Measurements from ENCODE around the gene SCYGR4. TPM values are rescaled to one million over a fixed set of nuclear protein-coding genes. Genes with fewer than 3 reads are reported as not detected.
"Not testable (repeated sequence)": the region's sequence is repeated elsewhere in the genome, so short reads cannot be mapped to it uniquely, and the experiment has no call there.

The SCYGR4 gene
- total and polyA plus RNA-seq, 9 donors, result not detected

- H3K4me1 ChIP-seq (ENCODE audit: control insufficient read depth, insufficient read depth, low read length), result no peaks in the 10 kb centered on the region
- no peak overlapping the region for H3K27ac ChIP-seq (ENCODE audit: low read length)
- no peaks in the 10 kb centered on the region for H3K9me3 ChIP-seq (replicated peaks; ENCODE audit: control insufficient read depth, low read depth, low read length)
- no peaks in the 10 kb centered on the region for H3K36me3 ChIP-seq (ENCODE audit: control insufficient read depth, insufficient read depth, low read length)
- no peak for DNase-seq
- no peak overlapping the region for H3K4me3 ChIP-seq (ENCODE audit: low read length)
- H3K27me3 ChIP-seq (ENCODE audit: control insufficient read depth, insufficient read depth, low read length), result no peaks in the 10 kb centered on the region
- WGBS (ENCODE audit: insufficient coverage), result 100% methylated on average over 1 of the region's 4 CpGs
Measured at GRCh38 chr2:227595797-227596196, 21.5 kb upstream of the SCYGR4 start.

GRCh38 chr2:227597036-227597435 is 20.3 kb upstream of the SCYGR4 start:
- no peaks in the 10 kb centered on the region for H3K9me3 ChIP-seq (replicated peaks; ENCODE audit: control insufficient read depth, low read depth, low read length)
- peak; percentile 81 for DNase-seq
- no peak overlapping the region for H3K4me3 ChIP-seq (ENCODE audit: low read length)
- no peaks in the 10 kb centered on the region for H3K27me3 ChIP-seq (ENCODE audit: control insufficient read depth, insufficient read depth, low read length)
- H3K36me3 ChIP-seq (ENCODE audit: control insufficient read depth, insufficient read depth, low read length), result no peaks in the 10 kb centered on the region
- no peak overlapping the region for H3K27ac ChIP-seq (ENCODE audit: low read length)
- no peaks in the 10 kb centered on the region for H3K4me1 ChIP-seq (ENCODE audit: control insufficient read depth, insufficient read depth, low read length)

- Histone ChIP-seq H3K4me3 (ENCODE audit: low read length) (no peak overlapping the region), H3K4me1 (ENCODE audit: control insufficient read depth, insufficient read depth, low read length) (no peaks in the 10 kb centered on the region), H3K36me3 (ENCODE audit: control insufficient read depth, insufficient read depth, low read length) (no peaks in the 10 kb centered on the region), H3K27ac (ENCODE audit: low read length) (no peak overlapping the region), H3K9me3 (replicated peaks; ENCODE audit: control insufficient read depth, low read depth, low read length) (no peaks in the 10 kb centered on the region), H3K27me3 (ENCODE audit: control insufficient read depth, insufficient read depth, low read length) (no peaks in the 10 kb centered on the region)
- no peak for DNase-seq
- WGBS (ENCODE audit: insufficient coverage), result 66% methylated on average over 4 of the region's 4 CpGs
Measured at GRCh38 chr2:227597998-227598397, 19.3 kb upstream of the SCYGR4 start.

DNA sequence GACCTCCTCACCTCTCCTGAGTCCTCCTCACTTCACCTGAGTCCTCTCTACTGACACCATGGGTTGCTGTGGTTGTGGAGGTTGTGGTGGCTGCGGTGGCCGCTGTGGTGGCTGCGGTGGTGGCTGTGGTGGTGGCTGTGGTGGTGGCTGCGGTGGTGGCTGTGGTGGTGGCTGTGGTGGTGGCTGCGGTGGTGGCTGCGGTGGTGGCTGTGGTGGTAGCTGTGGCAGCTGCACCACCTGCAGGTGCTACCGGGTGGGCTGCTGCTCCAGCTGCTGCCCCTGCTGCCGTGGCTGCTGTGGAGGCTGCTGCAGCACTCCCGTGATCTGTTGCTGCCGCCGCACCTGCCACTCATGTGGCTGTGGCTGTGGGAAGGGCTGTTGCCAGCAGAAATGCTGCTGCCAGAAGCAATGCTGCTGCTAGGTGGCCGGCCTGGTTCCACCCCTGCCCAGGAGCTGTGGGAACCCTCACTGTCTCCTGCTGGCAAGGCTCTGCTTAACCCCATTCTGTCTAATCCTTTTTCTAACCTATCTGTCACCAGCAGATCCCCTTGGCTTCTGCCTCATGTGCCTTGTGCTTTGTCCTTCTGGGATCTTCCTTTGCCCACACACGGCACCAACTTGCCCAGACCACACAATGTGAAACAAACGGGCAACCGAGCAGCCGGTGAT is 18.3 kb upstream of the SCYGR4 start, which contains the start of gene SCYGR2:
Gene SCYGR2 (plus strand): TSS at position 59 of the 669 bp plus-strand sequence. CDS start 0 bp downstream, at position 59.
- H3K27ac ChIP-seq (ENCODE audit: low read length); DNase-seq; H3K27me3 ChIP-seq (ENCODE audit: control insufficient read depth, insufficient read depth, low read length); H3K4me3 ChIP-seq (ENCODE audit: low read length); H3K4me1 ChIP-seq (ENCODE audit: control insufficient read depth, insufficient read depth, low read length); H3K9me3 ChIP-seq (replicated peaks; ENCODE audit: control insufficient read depth, low read depth, low read length); H3K36me3 ChIP-seq (ENCODE audit: control insufficient read depth, insufficient read depth, low read length): not testable (repeated sequence)
- WGBS (ENCODE audit: insufficient coverage), result 75% methylated on average over 6 of the region's 16 CpGs

- Histone ChIP-seq H3K4me3 (ENCODE audit: low read length) (no peak overlapping the region), H3K27me3 (ENCODE audit: control insufficient read depth, insufficient read depth, low read length) (no peaks in the 10 kb centered on the region), H3K36me3 (ENCODE audit: control insufficient read depth, insufficient read depth, low read length) (no peaks in the 10 kb centered on the region), H3K27ac (ENCODE audit: low read length) (no peak overlapping the region), H3K4me1 (ENCODE audit: control insufficient read depth, insufficient read depth, low read length) (no peaks in the 10 kb centered on the region), H3K9me3 (replicated peaks; ENCODE audit: control insufficient read depth, low read depth, low read length) (no peaks in the 10 kb centered on the region)
- no CpG with 5 or more reads among the region's 3 CpGs for WGBS (ENCODE audit: insufficient coverage)
- no peak for DNase-seq
Measured at GRCh38 chr2:227602358-227602757, 14.9 kb upstream of the SCYGR4 start.

DNA sequence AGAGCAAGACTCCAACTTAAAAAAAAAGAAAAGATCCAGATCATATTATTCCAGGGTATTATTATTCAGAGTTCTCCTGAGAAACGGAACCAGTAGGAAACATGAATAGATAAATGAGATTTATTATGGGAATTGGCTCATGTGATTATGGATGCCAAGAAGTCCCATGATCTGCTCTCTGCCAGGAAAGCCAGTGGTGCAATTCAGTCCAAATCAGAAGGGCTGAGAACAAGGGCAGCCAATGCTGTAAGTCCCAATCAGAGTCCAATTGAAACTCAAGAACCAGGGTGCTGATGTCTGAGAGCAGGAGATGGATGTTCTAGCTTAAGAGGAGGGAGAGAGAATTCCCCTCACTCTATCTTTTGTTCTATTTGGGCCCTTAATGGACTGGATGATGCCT is 10.8 kb upstream of the SCYGR4 start:
- no peaks in the 10 kb centered on the region for H3K36me3 ChIP-seq (ENCODE audit: control insufficient read depth, insufficient read depth, low read length)
- H3K27ac ChIP-seq (ENCODE audit: low read length), result no peak overlapping the region
- H3K4me1 ChIP-seq (ENCODE audit: control insufficient read depth, insufficient read depth, low read length), result no peaks in the 10 kb centered on the region
- no peaks in the 10 kb centered on the region for H3K9me3 ChIP-seq (replicated peaks; ENCODE audit: control insufficient read depth, low read depth, low read length)
- H3K4me3 ChIP-seq (ENCODE audit: low read length), result no peak overlapping the region
- no peaks in the 10 kb centered on the region for H3K27me3 ChIP-seq (ENCODE audit: control insufficient read depth, insufficient read depth, low read length)
- DNase-seq, result no peak
- 71% methylated on average over 1 of the region's 1 CpG for WGBS (ENCODE audit: insufficient coverage)

DNA sequence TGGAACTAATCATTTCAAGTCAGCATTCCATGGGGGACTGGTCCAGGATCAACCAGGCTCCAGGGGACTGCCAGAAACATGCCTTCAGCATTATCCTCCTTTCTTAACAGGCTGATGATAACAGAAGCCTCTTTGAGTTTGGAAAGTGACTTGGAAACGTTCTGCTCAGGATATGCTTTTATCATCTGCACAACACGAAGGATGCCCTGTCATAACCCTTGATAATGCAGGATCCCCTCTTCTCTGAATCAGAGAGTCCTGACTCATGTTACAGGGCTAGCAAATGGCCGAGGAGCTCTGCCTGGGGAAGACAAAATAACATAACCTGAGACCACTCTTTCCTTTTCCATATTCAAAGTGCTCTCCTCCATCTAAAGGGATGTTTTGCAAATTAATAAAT is 9.4 kb upstream of the SCYGR4 start:
- DNase-seq, result no peak
- 80% methylated on average over 2 of the region's 3 CpGs for WGBS (ENCODE audit: insufficient coverage)
- Histone ChIP-seq H3K36me3 (ENCODE audit: control insufficient read depth, insufficient read depth, low read length) (no peaks in the 10 kb centered on the region), H3K9me3 (replicated peaks; ENCODE audit: control insufficient read depth, low read depth, low read length) (no peaks in the 10 kb centered on the region), H3K4me1 (ENCODE audit: control insufficient read depth, insufficient read depth, low read length) (no peaks in the 10 kb centered on the region), H3K27ac (ENCODE audit: low read length) (no peak overlapping the region), H3K4me3 (ENCODE audit: low read length) (no peak overlapping the region), H3K27me3 (ENCODE audit: control insufficient read depth, insufficient read depth, low read length) (no peaks in the 10 kb centered on the region)

GRCh38 chr2:227608561-227609338 is 8.5 kb upstream of the SCYGR4 start:
- no peaks in the 10 kb centered on the region for H3K27me3 ChIP-seq (ENCODE audit: control insufficient read depth, insufficient read depth, low read length)
- no peak overlapping the region for H3K27ac ChIP-seq (ENCODE audit: low read length)
- no peak overlapping the region for H3K4me3 ChIP-seq (ENCODE audit: low read length)
- H3K9me3 ChIP-seq (replicated peaks; ENCODE audit: control insufficient read depth, low read depth, low read length), result no peaks in the 10 kb centered on the region
- WGBS (ENCODE audit: insufficient coverage), result 86% methylated on average over 8 of the region's 16 CpGs
- peak; percentile 73 for DNase-seq
- no peaks in the 10 kb centered on the region for H3K36me3 ChIP-seq (ENCODE audit: control insufficient read depth, insufficient read depth, low read length)
- H3K4me1 ChIP-seq (ENCODE audit: control insufficient read depth, insufficient read depth, low read length), result no peaks in the 10 kb centered on the region

GRCh38 chr2:227610123-227610522 is 7.2 kb upstream of the SCYGR4 start:
- no peak overlapping the region for H3K4me3 ChIP-seq (ENCODE audit: low read length)
- no peak overlapping the region for H3K27ac ChIP-seq (ENCODE audit: low read length)
- no peaks in the 10 kb centered on the region for H3K36me3 ChIP-seq (ENCODE audit: control insufficient read depth, insufficient read depth, low read length)
- no peak for DNase-seq
- H3K9me3 ChIP-seq (replicated peaks; ENCODE audit: control insufficient read depth, low read depth, low read length), result no peaks in the 10 kb centered on the region
- WGBS (ENCODE audit: insufficient coverage), result no CpG with 5 or more reads among the region's 2 CpGs
- H3K4me1 ChIP-seq (ENCODE audit: control insufficient read depth, insufficient read depth, low read length), result no peaks in the 10 kb centered on the region
- H3K27me3 ChIP-seq (ENCODE audit: control insufficient read depth, insufficient read depth, low read length), result no peaks in the 10 kb centered on the region

DNA sequence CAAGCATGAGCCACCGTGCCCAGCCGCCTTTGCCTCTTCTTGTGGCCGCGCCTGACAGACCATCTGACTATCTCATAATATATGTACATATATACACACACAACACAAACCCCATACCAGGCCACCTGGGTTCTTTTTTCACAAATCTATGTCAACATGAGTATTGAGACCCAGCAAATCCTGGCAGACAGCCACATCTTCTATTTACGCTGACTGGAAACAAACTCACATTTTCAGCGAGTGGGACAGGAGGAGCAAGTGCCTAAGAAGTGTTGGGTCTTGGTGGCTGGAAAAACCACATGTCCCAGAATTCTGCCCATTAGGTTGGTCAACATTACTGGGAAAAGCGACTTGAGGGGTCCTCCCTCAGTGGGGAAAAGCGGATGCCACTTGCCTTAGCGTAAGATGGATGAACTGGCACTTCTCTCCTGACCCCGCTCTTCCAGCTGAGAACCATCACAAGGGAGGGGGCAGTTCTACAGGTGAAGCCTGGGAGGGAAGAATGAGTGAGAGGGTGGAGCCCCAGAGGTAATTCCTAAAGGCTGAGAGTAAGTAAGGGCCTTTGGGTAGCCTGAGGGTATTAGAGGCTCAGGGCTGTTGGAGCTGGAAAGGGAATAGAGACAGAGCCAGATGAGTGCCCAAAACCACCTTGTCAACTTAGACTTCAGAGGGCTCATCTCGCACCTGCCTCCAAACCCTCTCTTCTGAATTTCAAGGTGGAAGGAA is 4.6 kb upstream of the SCYGR4 start:
- H3K27me3 ChIP-seq (ENCODE audit: control insufficient read depth, insufficient read depth, low read length), result no peaks in the 10 kb centered on the region
- no peaks in the 10 kb centered on the region for H3K9me3 ChIP-seq (replicated peaks; ENCODE audit: control insufficient read depth, low read depth, low read length)
- no peak for DNase-seq
- 67% methylated on average over 7 of the region's 11 CpGs for WGBS (ENCODE audit: insufficient coverage)
- no peak overlapping the region for H3K27ac ChIP-seq (ENCODE audit: low read length)
- H3K4me1 ChIP-seq (ENCODE audit: control insufficient read depth, insufficient read depth, low read length), result no peaks in the 10 kb centered on the region
- H3K36me3 ChIP-seq (ENCODE audit: control insufficient read depth, insufficient read depth, low read length), result no peaks in the 10 kb centered on the region
- no peak overlapping the region for H3K4me3 ChIP-seq (ENCODE audit: low read length)
